Superior temporal gyrus (tissue), 1 donor: ENCODE measurements around the gene IFNAR2.
A peak's percentile ranks its signal among the peaks of the same experiment; 100 is the strongest.
"Not testable (repeated sequence)": the region's sequence is repeated elsewhere in the genome, so short reads cannot be mapped to it uniquely, and the experiment has no call there.

ENCODE experiments used
- DNase-seq: peaks from one replicate; pipeline ENCODE4 v3.0.0-alpha.2; 2016; ENCODE audit errors: extremely low spot score

The IFNAR2 gene

DNA sequence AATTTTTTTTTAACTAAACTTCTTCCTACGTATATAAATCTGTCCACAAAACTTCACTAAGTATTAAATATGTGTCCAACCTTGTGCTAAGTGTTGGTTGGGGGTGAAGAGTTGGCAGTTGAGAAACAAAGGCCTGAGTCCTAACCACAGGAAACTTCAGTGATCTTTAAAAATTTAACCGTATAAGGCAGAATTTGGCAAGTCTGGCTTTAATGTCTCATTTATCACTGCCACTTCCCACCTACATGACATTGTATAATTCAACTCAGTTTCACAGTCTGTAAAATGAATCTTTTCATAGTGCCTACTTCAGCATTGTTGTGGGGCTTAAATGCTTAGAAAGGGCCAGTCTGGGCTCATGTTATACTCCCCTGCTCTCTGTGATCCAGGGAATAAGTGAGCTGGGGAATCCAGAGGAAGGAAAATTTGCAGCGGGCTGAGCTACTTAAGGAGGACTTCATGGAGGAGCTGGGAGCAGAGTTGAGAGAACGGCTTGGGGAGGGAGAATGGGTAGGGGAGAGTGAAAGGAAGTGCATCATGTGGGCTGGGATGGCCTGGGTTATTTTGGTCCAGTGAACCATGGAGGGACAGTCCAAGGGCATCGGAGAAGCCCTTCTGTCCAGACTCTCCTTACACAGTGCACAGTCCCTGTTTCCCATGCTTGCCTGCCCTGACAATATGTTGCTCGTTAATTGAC, 14.5 kb downstream of the IFNAR2 start:
- DNase-seq, result no peak

DNA sequence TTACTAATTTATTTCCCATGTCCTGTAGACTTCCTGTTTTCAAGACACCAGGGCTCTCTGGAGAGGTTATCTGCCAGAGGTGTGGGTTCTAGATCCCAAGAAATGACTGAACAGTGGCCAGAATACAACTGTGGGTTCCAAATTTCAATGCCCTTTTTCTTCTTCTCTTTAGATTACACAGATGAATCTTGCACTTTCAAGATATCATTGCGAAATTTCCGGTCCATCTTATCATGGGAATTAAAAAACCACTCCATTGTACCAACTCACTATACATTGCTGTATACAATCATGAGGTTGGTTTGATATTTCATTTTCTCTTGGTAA, 15.0 kb downstream of the IFNAR2 start:
- no peak for DNase-seq

DNA sequence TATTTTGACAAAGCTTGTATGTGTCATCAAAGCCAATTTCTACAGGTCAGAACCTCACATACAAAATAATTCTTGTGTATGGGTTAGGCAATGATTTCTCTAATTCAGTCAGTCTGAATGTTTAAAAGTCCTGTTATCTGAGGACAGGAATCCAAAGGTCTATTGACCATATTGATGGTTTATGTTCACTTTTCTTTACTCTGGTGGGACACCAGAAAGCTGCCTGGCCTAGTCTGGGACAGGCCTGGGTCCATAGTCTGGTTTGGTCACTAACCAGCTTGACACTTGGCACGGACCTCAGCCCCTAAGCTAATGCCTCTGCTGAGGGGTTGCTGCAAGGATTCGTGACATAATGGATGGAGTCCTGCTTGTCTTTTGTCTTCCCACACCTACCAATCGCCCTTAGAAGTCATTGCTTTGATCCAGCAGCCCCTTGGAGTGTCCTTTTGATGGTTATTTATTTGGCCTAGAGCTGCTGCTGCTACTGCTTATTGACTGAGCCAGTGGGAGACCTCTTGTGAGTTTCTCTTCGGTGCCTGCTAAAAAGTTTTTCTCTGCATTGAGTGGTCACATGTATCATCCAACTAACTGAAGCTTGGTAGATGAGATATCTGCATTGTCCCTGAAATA, 15.7 kb downstream of the IFNAR2 start:
- DNase-seq, result no peak

DNA sequence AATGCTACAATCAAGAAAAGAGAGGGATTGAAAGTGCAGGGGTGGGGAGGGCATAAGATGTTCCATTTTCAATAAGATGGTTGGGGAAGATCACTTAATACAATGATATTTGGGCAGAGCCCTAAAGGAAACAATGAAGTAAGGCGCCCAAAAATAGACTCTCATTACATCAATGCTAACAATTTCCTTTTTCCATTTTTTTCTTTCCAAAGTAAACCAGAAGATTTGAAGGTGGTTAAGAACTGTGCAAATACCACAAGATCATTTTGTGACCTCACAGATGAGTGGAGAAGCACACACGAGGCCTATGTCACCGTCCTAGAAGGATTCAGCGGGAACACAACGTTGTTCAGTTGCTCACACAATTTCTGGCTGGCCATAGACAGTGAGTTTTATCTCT, 16.8 kb downstream of the IFNAR2 start:
- DNase-seq, result no peak

DNA sequence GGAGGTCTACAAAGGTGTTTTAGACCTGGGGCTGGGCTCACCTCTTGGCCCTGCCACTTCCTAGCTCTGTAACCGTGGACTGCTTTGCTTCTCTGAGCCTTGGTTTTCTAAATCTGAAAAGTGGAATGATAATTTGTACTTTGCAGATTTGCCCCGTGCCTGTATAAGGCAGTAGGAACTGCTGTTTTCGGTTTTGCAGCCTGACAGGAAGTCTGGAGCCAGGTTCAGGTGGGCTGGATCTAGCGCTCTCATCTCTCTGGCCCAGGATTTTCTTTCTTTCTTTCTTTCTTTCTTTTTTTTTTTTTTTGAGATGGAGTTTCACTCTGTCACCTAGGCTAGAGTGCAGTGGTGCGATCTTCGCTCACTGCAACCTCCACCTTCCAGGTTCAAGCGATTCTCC, 17.2 kb downstream of the IFNAR2 start:
- no peak for DNase-seq

DNA sequence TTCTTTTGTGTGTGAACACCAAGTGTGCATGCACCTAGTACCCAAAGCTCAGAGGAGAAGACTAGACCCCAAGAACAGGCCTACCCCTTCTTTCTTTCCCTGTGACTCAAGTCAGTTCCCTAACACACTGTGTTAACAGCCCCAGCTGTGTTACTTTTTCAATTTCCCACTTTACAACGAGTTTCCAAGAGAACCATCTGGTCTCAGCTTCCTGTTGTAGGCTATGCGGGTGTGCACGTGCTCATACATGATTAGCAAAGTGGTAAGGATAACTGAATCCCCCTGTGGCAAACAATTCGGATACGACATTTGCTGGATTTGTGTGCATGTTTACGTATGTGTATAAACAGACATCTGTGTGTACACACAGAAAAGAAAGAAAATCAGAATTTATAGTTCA, 17.9 kb downstream of the IFNAR2 start:
- DNase-seq, result no peak

DNA sequence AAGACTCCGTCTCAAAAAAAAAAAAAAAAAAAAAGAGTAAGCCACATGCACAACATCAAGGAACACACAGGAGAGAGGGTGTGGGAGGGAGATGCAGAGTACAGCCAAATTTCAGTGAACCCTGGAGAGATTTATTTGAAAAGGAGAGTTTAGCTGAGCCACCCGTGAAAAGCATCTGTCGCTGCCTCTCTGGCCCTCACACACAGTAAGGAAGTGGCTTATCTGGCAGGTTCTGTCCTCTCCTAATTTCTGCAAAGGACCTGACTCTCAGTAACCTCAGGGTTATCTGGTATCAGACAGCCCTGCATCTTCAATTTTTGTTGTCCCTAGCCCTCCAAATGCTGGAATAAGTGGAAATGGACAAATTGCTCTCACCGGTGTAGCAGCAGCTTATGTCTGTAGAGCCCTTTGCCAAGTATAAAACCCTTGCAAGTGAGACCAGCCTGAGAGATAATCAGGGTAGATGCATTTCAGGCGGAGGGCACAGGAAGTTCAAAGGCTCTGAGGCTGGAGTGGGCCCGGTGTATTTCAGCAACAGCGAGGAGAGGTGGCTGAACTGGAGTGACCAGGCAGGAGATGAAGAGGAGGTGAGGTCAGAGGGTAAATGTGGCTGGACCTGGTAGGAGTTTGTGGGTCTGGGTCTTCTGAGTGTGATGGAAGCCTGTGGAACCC, 19.7 kb downstream of the IFNAR2 start:
- no peak for DNase-seq

DNA sequence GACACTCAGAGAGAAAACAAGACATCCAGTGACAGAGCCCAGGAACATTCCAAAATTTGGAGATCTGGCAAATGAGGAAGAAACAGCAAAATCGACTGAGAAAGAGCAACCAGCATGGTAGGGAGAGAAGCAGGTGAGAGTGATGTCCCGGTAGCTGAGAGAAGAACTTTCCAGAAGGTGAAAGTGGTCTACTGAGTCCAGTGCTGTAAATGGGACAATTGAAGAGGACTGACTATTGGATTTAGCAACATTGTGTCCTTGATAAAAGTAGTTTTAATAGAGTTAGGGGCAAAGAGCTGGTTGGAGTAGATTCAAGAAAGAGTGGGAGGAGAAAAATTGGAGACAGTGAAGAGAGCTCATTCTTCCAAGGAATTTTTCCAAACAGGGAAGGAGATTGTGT, 21.4 kb downstream of the IFNAR2 start:
- DNase-seq, result no peak

DNA sequence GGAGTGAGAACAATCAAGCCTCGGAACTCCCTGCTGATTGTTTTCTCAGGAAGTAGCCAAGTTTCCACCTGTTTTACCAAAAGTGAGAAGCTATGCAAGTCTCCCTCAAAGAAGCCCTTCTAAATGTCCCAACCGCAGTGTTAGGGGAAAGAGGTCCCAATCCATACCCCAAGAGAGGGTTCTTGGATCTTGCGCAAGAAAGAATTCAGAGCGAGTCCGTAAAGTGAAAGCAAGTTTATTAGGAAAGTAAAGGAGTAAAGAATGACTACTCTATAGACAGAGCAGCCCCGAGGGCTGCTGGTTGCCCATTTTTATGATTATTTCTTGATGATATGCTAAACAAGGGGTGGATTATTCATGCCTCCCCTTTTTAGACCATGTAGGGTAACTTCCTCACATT, 23.6 kb downstream of the IFNAR2 start:
- not testable (repeated sequence) for DNase-seq

DNA sequence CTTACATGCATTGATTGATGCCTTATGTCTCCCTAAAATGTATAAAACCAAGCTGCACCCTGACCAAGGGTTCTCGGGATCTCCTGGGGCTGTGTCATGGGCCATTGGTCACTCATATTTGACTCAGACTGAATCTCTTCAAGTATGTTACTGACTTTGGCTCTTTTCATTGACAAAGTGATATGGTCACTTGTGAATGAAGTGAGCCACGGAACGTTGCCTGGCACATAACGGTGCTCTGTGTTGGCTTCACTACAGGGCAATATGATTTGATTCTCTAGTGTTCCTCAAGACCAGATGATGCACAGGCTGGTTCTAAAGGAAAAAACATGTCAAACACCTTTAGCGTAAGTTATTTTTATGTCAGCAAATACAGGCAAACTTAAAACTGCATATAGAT, 25.0 kb downstream of the IFNAR2 start:
- no peak for DNase-seq

DNA sequence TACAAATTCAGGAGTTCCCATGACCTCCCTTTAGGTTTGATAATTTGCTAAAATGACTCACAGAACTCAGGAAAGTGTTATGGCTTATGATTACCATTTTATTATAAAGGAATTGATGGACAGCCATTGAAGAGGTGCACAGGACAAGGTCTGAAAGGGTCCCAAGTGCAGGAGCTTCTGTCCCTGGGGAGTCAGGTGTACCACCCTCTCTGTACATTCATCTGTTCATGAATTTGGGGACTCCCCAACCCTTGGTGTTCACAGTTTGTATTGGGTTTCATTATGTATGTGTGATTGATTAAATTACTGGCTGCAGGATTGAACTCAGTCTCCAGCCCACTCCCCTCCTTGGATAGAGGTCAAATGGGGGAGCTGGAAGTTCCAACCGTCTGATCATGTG, 25.7 kb downstream of the IFNAR2 start:
- DNase-seq, result no peak

DNA sequence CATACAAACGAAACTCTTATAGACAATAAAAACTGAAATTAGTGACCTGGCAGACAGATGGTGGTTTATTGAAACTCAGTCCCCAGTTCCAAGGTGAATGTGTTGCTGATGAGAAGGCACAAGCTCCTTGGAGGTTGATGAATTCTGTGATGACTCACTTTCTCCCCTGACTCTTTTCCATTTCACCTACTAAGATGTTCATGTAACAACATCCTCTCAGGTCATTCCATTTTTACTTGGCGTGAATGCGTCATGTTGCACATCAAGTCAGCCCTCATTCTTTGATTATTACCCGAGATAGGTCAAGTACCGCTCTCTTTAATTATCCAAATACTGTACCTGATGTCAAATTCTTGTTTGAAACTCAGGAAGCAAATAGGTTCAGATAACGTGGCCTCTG, 26.3 kb downstream of the IFNAR2 start:
- DNase-seq, result no peak

DNA sequence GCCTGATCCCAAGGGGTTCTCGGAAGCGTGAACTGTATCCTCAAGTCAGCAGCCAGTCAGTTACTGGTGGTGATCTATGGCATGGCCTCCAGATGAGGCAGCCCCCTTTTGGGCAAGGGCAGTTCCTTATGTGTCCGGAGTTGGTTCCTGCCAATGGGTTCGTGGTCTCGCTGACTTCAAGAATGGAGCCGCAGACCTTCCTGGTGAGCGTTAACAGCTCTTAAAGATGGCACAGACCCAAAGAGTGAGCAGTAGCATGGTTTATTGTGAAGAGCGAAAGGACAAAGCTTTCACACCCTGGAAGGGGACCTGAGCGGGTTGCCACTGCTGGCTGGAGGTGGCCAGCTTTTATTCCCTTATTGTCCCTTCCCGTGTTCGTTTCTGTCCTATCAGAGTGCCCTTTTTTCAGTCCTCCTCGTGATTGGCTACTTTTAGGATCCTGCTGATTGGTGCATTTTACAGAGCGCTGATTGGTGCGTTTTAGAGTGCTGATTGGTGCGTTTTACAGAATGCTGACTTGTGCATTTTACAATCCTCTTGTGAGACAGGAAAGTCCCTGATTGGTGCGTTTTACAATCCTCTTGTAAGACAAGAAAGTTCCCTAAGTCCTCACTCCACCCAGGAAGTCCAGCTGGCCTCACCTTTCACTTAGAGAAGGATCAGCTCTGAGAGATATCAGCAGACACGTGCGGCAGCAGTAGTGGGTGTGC, 27.5 kb downstream of the IFNAR2 start:
- no peak for DNase-seq

DNA sequence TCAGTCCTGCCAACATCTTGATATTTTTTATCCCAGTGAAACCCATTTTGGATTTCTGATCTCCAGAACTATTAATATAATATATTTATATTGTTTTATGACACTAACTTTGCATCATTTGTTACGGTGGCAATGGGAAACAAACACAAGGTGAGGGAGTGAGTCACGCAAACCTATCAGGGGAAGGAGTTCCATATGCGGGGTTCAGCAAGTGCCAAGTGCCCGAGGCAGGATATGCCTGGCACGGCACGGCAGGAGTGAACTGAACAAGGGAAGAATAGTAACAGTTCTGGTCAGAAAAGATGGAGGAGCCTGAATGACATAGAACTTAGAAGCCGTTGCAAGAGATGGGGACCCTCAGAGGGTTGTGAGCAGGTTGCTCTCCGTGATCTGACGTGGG, 28.7 kb downstream of the IFNAR2 start:
- no peak for DNase-seq

DNA sequence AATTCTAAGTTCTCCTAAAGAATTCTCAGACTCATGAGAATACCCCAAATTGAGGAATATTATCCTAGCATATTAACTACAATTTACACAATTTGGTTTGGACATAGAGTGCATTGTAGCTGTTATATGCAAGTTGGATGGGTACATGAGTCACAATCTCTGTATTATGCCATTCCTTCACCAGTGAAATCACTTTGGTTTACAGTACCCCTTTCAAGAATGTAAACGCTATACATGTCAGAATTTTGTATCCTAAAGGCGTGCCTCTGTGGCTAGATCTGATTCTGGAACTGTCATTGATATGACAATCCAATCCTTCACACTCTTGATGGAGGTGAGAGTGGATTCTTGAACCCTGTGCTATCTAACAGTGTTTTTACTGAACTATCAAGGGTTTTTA, 29.7 kb downstream of the IFNAR2 start:
- DNase-seq, result no peak

DNA sequence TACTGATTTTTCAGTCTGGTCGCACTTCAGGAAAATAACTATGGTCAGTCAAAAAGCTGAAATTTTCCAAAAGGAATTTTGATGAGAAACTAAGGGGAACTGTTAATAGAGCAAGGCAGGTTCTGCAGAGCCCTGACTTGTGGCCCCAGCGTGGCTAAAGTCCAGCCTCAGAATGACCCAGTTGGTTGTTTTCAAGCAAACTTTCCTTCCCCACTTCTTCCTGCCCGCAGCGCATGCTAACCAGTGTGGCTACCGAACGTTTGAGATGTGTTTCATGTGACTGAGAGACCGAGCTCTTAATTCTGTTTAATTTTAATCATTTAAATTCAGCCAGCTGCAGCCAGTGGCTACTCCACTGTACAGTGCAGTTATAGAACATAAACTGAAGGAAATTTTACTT, 30.3 kb downstream of the IFNAR2 start:
- peak; percentile 14 for DNase-seq

DNA sequence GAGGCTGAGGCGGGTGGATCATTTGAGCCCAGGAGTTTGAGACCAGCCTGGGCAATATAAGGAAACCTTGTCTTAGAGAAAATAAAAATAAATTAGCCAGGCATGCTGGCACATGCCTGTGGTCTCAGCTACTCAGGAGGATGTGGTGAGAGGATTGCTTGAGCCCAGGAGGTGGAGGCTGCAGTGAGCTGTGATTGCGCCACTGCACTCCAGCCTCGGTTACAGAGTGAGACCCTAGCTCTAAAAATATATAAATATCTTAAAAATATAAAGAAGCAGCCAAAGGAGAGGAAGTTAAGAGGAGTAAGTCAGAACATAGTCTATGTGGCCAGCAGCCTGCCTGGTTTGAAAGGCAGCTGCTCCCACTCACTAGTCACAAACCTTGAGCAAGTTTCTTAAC, 31.9 kb downstream of the IFNAR2 start:
- no peak for DNase-seq

DNA sequence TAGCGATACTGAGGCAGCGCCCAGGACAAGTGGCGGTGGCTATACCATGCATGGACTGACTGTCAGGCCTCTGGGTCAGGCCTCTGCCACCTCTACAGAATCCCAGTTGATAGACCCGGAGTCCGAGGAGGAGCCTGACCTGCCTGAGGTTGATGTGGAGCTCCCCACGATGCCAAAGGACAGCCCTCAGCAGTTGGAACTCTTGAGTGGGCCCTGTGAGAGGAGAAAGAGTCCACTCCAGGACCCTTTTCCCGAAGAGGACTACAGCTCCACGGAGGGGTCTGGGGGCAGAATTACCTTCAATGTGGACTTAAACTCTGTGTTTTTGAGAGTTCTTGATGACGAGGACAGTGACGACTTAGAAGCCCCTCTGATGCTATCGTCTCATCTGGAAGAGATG, 33.2 kb downstream of the IFNAR2 start:
- no peak for DNase-seq

DNA sequence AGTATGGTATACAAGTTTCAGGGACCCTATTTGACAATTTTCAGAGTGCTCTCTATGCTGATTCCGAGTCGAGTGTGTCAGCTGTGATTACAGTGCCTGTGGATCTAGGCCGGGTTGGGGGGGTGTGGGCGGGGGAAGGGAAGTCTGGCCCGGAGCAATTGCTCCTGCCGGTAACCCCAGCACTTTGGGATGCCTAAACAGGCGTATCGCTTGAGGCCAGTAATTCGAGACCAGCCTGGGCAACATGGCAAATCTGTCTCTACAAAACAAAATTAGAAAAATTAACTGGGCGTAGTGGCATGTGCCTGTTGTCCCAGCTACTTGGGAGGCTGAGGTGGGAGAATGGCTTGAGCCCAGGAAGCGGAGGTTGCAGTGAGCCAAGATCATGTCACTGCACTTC, 34.8 kb downstream of the IFNAR2 start:
- no peak for DNase-seq

DNA sequence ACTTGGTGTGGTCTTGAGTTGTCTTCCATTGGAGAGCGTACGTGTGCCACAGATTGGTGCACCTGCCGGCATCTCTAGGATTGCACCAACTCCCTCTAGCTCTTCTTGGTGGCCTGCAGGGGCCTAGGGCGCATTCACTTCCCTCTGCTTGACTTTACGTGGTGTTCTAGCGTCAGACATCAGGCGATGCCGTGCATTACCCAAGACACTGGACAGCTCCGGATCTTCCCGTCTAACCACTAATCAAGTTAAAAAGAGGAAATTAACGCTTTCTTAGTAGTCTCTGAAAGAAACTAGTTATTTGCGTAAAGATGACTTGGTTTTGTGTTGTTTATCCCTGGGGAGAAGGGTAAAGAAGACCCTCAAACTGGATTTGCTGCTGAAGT, 35.9 kb downstream of the IFNAR2 start:
- DNase-seq, result peak; percentile 27

DNA sequence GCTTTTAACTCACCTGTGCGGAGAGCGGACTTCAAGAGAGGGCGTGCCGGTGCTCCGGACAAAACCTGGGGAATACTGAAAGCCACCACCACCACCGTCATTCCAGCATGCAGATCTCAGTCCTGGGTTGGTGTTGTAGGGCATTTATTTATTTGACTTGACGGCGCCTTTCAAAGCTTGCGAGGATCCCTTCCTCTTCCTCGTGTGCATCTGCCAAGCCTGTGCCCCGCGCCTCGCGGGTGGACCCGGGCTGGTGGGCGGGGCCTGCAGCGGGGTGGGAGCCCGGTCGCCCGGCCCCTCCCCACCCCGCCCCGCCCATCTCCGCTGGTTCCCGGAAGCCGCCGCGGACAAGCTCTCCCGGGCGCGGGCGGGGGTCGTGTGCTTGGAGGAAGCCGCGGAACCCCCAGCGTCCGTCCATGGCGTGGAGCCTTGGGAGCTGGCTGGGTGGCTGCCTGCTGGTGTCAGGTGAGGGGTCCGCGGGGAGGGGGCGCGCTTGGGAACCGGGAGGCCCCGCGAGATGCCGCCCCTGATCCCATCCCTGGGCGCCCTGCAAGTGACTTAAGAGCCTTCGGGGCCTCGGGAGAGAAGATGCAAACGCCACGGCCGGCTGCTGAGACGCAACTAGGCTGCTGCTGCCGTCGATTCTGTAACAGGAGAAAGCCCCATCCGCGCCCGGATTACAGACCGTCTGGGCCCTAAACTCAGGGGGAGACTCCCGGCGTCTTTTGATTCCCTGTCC, 36.5 kb downstream of the IFNAR2 start, which contains the start of gene IL10RB:
TSS of gene IL10RB (plus strand) at position 318 of the 739 bp plus-strand sequence. CDS start at position 417, 99 bp downstream.
- peak; percentile 38 for DNase-seq

DNA sequence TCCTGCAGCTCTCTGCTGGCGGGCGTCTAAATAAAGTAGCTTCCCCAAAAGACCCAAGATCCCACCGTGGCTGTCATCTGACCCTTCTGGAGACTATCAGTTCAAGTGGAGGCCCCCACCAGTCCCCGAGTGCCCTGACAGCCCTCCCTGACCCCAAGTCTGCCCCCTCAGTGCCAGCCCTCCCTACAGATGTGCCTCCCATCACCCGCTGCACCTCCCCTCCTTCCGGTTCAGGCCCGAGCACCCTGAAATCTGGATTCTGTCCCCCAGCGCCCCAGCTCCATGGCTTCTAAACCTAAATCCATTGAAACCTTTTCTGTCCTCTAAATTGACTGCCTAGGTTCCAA, 37.0 kb downstream of the IFNAR2 start:
- DNase-seq, result no peak
